SW480 (cell line): ENCODE data around the gene COL24A1.
A peak's percentile ranks its signal among the peaks of the same experiment; 100 is the strongest.
"Not testable (repeated sequence)": the region's sequence is repeated elsewhere in the genome, so short reads cannot be mapped to it uniquely, and the experiment has no call there.

Experiments
- DNase-seq: peaks from one replicate; pipeline ENCODE4 v3.0.0-alpha.2; 2016; ENCODE audit warnings: low spot score

The COL24A1 gene

DNA sequence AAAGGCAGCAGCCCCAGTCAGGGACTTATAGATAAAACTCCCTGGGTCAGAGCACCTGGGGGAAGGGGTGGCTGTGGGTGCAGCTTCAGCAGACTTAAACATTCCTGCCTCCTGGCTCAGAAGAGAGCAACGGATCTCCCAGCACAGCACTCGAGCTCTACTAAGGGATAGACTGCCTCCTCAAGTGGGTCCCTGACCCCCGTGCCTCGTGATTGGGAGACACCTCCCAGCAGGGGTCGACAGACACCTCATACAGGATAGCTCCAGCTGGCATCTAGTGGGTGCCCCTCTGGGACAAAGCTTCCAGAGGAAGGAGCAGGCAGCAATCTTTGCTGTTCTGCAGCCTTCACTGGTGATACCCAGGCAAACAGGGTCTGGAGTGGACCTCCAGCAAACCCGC is 84.1 kb downstream of the COL24A1 start:
- not testable (repeated sequence) for DNase-seq

GRCh38 chr1:86071870-86072269 is 84.7 kb downstream of the COL24A1 start:
- DNase-seq: not testable (repeated sequence)

DNA sequence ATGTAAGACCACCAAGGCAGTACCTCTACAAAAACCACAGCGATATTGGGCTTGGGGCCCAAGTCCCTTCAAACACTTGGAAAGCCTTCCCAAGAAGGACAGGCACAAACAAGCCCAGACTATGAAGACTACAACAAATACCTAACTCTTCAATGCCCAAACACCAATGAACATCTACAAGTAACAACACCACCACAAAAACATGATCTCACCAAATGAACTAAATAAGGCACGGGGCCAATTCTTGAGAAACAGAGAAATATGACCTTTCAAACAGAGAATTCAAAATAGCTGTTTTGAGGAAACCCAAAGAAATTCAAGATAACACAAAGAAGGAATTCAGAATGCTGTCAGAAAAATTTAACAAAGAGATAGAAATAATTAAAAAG is 86.8 kb downstream of the COL24A1 start:
- no peak for DNase-seq

DNA sequence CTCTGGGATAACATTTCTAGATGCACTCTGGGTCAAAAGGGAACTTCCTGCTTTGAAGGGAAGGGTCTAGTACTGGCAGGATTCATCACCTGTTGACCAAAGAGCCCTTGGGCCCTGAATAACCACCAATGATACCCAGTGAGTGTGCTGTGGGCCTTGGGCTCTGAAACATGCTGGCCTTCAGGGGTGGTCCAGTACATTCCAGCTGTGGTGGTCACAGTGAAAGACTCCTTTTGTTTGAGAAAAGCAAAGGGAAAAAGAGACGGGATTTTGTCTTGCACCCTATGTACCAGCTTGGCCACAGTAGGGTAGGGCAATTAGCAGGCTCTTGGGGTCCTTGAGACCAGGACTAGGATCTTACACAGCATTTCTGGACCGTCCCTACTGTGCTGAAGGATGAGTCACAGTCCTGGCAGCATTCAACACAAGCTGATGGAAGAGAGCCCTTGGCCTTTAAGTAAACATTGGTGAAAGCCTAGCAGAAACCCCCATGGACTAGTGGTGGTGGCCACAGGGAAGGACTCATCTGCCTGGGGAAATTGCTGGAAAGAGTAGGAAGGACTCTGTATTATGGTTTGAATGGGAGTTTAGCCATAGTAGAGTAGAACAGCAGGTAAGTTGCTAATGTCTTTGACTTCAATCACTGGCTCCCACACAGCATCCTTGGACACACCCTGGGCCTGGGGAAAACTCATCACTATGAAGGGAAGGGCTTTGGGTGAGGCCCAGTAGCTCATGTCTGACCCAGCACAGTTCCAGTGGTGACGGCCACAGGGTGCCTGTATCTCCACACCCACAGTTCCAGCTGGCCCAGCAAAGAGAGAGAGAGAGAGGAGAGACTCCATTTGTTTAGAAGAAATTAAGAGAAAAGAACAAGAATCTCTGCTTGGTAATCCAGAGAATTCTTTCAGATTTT is 87.5 kb downstream of the COL24A1 start:
- no peak for DNase-seq

DNA sequence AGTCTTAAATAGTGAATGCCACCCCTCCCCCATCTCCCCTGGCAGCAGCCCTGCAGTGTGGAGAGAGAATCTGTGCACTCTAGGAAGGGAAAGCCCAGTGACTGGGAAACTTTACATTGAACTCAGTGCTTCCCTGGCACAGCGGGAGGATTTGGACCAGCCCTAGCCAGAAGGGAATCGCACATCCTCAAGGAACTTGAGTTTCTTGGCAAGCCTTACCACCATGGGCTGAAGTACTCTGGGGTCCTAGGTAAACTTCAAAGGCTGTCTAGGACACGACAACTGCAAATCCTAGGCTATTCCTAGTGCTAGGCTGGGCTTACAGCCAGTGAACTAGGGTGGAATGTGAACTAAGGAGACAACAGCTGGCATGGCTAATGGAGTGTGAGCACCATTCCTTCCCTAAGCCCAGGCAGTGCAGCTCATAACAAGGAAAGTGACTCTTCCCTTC is 88.3 kb downstream of the COL24A1 start:
- no peak for DNase-seq

GRCh38 chr1:86067626-86068025 is 88.9 kb downstream of the COL24A1 start:
- DNase-seq: no peak

GRCh38 chr1:86064899-86065298 is 91.7 kb downstream of the COL24A1 start:
- no peak for DNase-seq

DNA sequence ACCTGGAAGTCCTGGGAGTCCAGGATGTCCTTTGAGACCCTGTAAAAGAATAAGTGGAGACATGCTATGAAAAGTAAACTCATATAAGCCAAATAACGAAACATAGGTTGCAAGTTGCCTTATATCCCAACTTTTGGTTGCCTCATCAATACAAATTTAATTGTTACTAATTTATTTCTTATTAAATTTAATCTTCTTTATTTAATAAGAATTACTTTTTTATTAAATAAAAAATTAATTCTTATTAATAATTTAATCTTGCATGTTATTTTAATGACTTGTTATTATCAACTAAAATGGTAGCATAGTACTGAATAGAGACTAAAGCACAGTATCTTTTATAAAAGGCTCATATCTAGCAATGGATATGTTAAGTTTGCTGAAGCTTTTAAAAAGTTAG is 92.9 kb downstream of the COL24A1 start:
- DNase-seq: no peak

GRCh38 chr1:86062453-86062852 is 94.1 kb downstream of the COL24A1 start:
- DNase-seq: no peak

DNA sequence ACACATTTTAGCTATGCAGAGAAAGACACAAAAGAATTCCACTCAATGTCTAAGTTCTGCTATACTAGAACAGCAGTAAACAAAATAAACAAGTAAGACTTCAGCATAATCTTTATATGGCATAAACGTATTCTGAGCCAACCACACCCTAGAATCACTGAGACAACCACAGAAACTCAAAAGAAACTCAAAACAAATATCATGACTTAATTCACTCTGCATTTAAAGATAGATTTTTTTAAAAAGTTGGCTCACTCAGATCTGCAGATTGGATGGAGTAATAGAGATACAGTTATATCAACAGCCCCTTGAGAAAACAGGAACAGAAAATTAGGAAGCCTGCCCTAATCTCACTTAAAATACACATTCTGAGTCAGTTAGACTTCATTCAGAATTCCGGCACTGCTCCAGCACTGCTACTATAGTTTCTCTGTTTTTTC is 95.0 kb downstream of the COL24A1 start:
- DNase-seq: no peak

DNA sequence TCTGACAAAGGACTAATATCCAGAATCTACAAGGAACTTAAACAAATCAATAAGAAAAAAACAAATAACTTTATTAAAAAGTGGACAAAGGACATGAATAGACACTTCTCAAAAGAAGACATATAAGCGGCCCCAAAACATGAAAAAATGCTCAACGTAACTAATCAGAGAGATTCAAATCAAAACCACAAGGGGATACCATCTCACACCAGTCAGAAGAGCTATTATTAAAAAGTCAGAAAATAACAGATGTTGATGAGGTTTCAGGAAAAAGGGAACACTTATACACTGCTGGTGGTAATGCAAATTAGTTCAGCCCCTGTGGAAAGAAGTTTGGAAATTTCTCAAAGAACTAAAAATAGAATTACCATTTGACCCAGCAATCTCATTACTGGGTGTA is 102.2 kb downstream of the COL24A1 start:
- DNase-seq: no peak

- DNase-seq: no peak
Observed at GRCh38 chr1:86052948-86053698, 103.4 kb downstream of the COL24A1 start.

DNA sequence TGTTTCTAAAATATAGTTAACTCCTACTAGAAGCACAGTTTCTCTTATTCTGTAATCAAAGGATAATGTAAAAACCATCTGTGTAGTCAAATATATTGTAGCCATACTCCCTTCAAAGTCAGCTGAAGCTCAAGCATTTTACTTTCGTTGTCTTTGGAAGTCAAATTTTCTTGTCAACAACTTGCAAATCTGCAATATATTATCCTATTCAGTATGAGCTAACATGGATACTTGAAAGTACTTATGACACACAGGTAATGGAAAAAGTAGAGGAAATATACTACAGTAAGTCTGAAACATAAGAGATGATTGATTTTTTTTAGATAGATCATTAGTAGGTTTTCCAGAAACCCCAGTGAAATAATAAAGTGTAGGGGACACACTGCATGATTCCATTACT is 121.5 kb downstream of the COL24A1 start:
- DNase-seq: no peak

GRCh38 chr1:86030180-86030579 is 126.4 kb downstream of the COL24A1 start:
- DNase-seq: no peak

- peak; percentile 28 for DNase-seq
Observed at GRCh38 chr1:86018283-86018923, 138.2 kb downstream of the COL24A1 start.

- DNase-seq: no peak
Observed at GRCh38 chr1:86016076-86016759, 140.4 kb downstream of the COL24A1 start.

DNA sequence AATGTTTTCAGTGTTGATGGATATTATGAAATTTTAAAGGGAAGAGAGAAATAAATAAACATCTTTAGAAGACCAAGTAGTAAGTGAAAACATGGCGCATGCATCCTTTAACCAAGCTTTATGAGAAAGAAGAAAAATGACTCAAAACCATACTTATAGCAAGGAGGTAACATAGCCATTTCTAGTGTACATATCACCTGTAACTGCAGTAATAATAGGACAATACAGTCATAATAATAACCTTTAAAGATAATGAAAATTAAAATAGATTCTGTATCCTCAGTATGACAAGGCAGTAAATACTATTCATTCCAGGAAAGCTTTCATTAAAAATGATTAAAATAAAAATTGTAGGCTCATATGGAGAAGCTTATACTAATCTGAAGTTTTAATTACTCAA is 141.2 kb downstream of the COL24A1 start:
- no peak for DNase-seq

GRCh38 chr1:86000601-86001000 is 156.0 kb downstream of the COL24A1 start:
- no peak for DNase-seq

- DNase-seq: no peak
Observed at GRCh38 chr1:85998105-85998855, 158.3 kb downstream of the COL24A1 start.

- no peak for DNase-seq
Observed at GRCh38 chr1:85992791-85993190, 163.8 kb downstream of the COL24A1 start.

GRCh38 chr1:85991261-85991660 is 165.3 kb downstream of the COL24A1 start:
- DNase-seq: no peak
